Activated naive CD4-positive, alpha-beta T cell treated with anti-CD3 and anti-CD28 coated beads, Interleukin-2, amount 50 U/mL, for 16 hours (primary cell): ENCODE data around the gene CCDC180.
"Not testable (repeated sequence)": the region's sequence is repeated elsewhere in the genome, so short reads cannot be mapped to it uniquely, and the experiment has no call there.

Experiments used
- DNase-seq: peaks from one replicate; pipeline ENCODE4 v3.0.0-alpha.2; 2020

Gene CCDC180

GRCh38 chr9:97307500-97308163 lies at the start of gene CCDC180:
Gene CCDC180, plus strand, starts transcription at chr9:97307659. Its CDS starts 405 bp downstream, at chr9:97308064.
- no peak for DNase-seq

GRCh38 chr9:97259834-97260514 lies 47.5 kb upstream of the CCDC180 start:
- not testable (repeated sequence) for DNase-seq

DNA sequence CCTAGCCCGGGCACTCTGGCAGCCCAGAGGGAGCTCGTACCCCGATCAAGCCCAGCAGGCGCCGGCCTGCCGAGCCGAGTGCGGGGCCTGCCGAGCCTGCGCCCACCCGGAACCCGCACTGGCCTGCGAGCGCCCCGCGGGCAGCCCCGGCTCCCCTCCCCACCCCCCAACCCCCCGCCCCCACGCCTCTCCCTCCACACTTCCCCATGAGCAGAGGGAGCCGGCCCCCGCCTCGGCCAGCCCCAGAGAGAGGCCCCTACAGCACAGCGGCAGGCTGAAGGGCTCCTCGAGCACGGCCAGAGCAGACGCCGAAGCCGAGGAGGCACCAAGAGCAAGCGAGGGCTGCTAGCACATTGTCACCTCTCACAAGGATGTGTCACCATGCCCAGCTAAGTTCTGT lies 36.2 kb upstream of the CCDC180 start:
- no peak for DNase-seq

GRCh38 chr9:97272072-97272471 lies 35.4 kb upstream of the CCDC180 start:
- no peak for DNase-seq

GRCh38 chr9:97276310-97276852 lies 31.1 kb upstream of the CCDC180 start:
- no peak for DNase-seq

DNA sequence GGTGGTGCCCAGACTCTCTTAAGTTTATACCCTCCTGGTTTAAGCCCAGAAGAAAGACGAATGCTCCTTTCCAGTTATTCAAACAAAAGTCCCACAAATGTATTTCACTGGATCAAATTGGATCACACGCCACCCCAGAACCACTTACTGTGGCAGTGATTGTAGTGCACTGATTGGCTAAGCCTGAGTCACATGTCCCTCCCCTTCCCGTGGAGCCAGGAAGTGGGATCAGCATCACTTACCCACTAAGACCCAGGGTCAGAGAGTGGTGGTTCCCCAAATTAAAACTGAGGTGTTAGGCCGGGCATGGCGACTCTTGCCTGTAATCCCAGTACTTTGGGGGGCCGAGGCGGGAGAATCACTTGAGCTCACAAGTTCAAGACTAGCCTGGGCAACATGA lies 29.5 kb upstream of the CCDC180 start:
- no peak for DNase-seq

DNA sequence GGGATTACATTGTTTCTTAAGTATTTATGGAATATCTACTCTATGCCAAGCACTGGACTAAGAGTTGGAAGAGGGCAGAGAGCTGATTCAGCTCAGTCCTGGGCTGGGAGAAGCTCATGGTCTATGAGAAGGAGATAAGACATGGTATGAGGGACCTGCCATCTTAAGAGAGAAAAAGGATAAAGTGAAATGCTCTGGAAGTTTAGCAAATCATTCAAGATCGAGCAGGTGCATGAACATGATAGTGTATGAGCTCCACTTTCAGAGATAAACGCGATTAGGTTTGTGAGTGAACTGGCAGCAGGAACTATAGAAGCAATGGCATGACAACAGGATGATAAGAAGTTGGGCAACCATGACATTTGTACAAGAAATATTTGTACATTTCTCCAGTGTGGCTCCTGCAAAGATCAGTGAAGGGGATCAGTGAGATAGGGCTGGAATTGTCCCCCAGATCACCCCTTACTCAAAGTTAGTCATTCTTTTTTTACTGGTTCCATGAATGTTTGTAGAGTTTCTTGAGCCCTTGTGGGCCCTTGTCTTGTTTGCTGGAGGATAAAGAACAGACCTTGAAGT lies 26.6 kb upstream of the CCDC180 start:
- DNase-seq, result no peak

GRCh38 chr9:97283768-97284167 lies 23.7 kb upstream of the CCDC180 start:
- DNase-seq, result no peak

DNA sequence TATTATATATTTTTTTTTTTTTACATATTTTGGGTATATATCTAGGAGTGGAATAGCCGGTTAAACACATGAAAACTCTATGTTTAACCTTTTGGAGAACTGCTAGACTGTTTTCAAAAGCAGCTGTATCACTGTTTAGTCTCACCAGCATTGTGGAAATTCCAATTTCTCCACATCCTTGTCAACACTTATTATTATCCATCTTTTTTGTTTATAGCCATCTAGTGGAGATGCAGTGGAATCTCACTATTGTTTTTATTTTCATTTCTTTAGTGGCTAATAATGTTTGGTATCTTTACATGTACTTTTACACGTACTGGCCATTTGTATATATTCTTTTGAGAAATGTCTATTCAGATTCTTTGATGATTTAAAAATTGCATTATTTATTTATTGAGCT lies 22.7 kb upstream of the CCDC180 start:
- no peak for DNase-seq

DNA sequence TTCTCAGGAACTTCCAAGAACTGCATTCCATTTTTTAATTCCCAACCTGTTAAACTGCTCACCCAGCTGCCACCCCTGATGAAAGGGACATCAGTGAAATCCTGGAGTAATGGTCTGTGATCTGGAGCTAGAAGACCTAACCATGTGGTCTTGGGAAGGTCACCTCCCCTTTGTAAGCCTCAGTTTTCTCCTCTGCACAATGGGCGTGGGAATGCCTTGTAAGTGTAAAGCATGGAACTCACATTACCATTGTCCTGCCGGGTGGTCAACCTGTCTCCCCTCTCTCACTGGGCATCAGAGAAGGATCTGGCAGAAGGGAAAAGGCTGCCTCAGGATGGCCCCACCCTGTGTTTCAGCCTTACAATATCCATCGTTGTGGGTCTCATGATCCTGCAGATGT lies 15.3 kb upstream of the CCDC180 start:
- DNase-seq, result no peak

DNA sequence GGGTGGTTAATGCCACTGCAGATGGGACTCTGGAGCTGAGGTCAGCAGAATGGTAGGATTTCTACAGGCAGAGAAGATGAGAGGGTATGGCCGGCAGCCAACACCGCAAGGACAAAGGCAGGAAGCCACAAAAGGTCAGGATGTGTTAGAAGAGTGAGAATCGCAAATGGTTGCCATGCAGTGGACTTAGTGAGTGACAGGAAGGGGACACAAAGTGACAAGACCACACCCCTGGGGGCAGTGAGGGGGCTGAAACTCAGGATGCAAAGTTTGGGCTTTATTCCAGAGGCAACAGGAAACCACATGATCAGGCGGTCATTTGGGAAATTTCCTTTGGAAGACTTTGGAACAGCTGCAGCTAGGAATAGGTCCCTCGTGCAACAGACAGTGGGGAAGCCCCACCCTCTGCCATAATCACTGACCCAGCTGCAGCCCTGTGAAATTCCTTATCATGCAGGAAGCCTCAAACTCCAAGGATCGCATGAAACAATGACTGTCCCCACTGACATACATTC lies 14.2 kb upstream of the CCDC180 start:
- no peak for DNase-seq

DNA sequence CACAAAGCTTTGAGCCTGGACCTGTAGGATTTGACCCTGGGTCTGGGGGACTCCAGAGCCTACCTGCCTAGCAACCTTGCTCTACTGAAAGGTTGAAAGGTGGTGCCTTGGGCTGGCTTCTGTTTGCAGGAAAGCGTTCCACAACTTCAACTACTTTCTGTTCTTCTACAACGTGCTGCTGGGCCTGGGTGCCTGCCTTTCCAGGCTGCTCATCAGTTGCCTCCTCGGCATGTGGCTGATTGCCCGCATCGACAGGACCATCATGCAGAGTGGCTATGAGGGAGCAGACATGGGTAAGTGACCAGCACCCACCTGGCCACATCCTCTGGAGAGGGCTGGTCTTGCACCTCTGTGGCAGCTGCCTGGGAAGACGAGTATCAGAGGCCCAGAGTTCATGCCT lies 13.6 kb upstream of the CCDC180 start:
- no peak for DNase-seq

GRCh38 chr9:97297889-97298288 lies 9.6 kb upstream of the CCDC180 start:
- no peak for DNase-seq

DNA sequence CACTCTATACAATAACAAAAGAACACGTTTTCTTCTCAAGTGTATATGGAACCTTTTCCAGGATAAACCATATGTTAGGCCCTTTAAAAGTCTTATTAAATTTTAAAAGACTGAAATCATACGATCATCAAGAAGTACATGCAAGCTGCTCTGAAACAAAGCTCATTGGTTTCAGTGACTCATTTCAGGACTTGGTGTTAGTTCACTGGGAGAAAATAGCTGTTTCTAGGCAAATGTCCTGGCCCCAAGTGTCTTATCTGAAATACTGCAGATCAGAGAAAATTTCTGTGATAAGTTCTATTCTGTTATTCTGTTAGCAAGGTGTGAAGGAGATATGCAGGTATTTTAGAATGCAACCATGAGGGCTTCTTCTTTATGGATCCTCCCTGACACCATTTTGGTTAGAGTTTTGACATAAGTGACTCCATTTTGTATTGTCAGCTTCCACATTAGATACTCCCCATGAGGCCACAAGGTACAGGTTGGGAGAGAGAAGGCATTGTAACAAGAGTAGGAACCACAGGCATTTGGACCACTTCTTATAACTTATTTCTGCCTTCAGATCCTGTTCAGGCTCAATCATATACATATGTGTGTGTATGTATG lies 7.5 kb upstream of the CCDC180 start:
- no peak for DNase-seq

DNA sequence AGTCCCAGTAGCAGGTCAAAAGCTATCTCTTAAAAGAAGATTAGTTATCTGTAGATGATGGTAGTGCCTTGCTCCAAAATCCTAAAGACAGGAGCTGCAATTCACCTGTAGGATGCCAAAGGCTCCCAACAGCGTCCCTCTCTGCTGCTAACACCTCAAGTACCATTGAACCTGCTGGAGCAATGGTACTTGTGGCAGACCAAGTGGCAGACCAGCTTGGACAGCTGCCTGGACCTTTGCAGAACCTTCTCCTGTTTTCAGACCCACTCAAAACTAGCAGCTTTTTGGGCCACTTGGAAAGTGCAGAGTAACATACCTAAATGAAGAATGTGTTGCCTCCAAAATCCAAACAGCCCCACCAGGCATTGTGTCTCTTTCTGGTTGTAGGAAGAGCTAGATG lies 6.9 kb upstream of the CCDC180 start:
- DNase-seq, result no peak

- DNase-seq, result no peak
These were observed 5.5 kb upstream of the CCDC180 start for GRCh38 chr9:97301974-97302373.

DNA sequence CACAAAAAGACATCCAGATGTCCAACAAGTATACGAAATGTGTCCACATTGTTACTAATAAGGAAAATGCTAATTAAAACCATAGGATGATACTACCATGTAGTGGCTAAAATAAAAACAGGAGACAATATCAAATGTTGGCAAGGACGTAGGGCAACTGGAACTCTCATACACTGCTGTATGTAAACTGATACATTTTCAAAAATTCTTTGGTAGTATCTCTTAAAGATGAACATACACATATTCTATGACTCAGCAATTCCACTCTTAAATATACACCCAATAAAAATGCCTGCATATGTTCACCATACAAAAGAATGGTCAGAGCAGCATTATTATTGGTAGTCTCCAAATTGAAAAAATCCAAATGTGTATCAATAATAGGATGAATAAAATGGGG lies 2.9 kb upstream of the CCDC180 start:
- no peak for DNase-seq

DNA sequence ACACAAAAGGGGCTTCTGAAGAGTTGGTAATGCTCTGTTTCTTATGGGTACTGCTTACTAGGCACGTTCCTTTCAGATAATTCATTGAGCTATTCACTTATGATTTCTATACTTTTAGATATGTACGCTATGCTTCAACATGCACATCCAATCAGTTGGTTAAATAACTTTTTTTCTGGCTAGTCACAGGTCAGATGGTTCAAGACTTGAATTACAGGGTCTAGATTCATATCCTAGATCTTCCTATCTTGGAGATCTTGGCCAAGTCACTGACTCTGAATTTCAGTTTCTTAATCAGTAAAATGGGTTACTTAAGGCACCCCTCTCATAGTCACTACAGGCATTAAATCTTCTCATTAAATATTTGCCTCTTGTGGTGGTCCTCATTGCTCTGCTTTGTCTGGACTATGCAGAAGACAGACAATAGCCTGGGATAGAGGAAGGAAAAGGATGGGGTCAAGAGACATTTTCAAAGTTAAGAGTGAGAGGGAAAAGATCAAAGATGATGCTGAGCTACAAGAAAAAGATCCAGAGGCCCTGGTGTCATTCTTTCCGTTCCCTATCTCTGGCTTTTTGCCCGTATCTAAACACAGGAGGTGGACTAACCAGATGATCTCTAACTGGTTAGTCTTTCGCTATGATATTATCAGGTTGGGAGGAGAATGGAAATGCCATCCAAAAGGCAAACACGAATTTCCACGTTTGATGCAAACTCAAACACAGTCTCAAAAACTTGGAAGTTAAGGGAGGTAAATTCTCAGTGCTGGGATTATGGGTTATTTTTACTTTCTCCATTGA lies 1.8 kb upstream of the CCDC180 start:
- DNase-seq, result no peak

- peak; percentile 18 for DNase-seq
These were observed 368 bp upstream of the CCDC180 start for GRCh38 chr9:97307091-97307490.

- DNase-seq, result no peak
These were observed 1.8 kb downstream of the CCDC180 start for GRCh38 chr9:97309260-97309659.

DNA sequence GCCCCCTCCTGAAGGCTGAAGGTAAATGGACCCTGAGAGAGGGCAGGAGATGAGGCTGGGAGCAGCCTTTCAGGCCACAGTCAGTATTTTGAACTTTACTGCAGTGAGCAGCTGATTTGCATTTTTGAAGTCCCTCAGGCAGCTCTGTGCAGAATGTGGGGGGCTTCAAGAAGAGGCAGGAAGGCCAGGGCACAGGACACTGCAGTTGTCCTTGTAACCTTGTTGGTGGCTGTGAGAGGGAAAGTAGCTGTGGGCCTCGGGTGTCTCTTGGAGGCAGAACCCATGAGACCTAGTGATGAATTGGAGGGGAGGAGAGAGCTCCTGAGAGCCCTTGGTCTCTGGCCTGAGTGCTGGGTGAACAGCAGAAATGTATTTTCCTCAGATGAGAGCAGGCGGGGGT lies 2.6 kb downstream of the CCDC180 start:
- DNase-seq, result no peak

GRCh38 chr9:97310896-97311295 lies 3.4 kb downstream of the CCDC180 start:
- DNase-seq, result no peak
